ENCODE measurements around the gene RBM33. TPM values are rescaled to one million over a fixed set of nuclear protein-coding genes. Genes with fewer than 3 reads are reported as not detected.
A peak's percentile ranks its signal among the peaks of the same experiment; 100 is the strongest.

The RBM33 gene
- total RNA-seq, 2 donors from 2014 or later = 135 to 178 TPM

GRCh38 chr7:155802291-155802690 is 157.8 kb downstream of the RBM33 start:
- no peak overlapping the region for H3K27ac Mint-ChIP-seq
- peaks cover 2% of the 10 kb centered on the region for H3K36me3 Mint-ChIP-seq (ENCODE audit: low read depth)
- DNase-seq = no peak
- no peak for ATAC-seq
- no peak overlapping the region for H3K4me3 Mint-ChIP-seq
- peaks cover 4% of the 10 kb centered on the region for H3K4me1 Mint-ChIP-seq
- no peaks in the 10 kb centered on the region for H3K9me3 ChIP-seq (ENCODE audit: control insufficient read depth, low read length, poor library complexity, severe bottlenecking)
- peaks cover 60% of the 10 kb centered on the region for H3K27me3 Mint-ChIP-seq

- H3K9me3 ChIP-seq (ENCODE audit: control insufficient read depth, low read length, poor library complexity, severe bottlenecking) = no peaks in the 10 kb centered on the region
- Mint-ChIP-seq H3K36me3 (ENCODE audit: low read depth) (peaks cover 2% of the 10 kb centered on the region), H3K4me3 (peak overlapping the region; percentile 76), H3K27ac (no peak overlapping the region), H3K4me1 (peaks cover 4% of the 10 kb centered on the region), H3K27me3 (peaks cover 65% of the 10 kb centered on the region)
- no peak for DNase-seq
- ATAC-seq = no peak
These were observed 158.5 kb downstream of the RBM33 start for GRCh38 chr7:155802906-155803417.

GRCh38 chr7:155803418-155804376 is 159.2 kb downstream of the RBM33 start:
- Mint-ChIP-seq H3K36me3 (ENCODE audit: low read depth) (no peaks in the 10 kb centered on the region), H3K27me3 (peaks cover 58% of the 10 kb centered on the region), H3K4me3 (peak overlapping the region; percentile 76), H3K4me1 (peaks cover 4% of the 10 kb centered on the region), H3K27ac (no peak overlapping the region)
- no peak for DNase-seq
- H3K9me3 ChIP-seq (ENCODE audit: control insufficient read depth, low read length, poor library complexity, severe bottlenecking) = no peaks in the 10 kb centered on the region
- ATAC-seq = no peak

GRCh38 chr7:155804431-155804831 is 160.0 kb downstream of the RBM33 start:
- H3K27me3 Mint-ChIP-seq = peaks cover 55% of the 10 kb centered on the region
- no peaks in the 10 kb centered on the region for H3K36me3 Mint-ChIP-seq (ENCODE audit: low read depth)
- peaks cover 6% of the 10 kb centered on the region for H3K4me1 Mint-ChIP-seq
- ATAC-seq (no peak), DNase-seq (no peak)
- H3K9me3 ChIP-seq (ENCODE audit: control insufficient read depth, low read length, poor library complexity, severe bottlenecking) = no peaks in the 10 kb centered on the region
- no peak overlapping the region for H3K27ac Mint-ChIP-seq
- H3K4me3 Mint-ChIP-seq = peak overlapping the region; percentile 53

- DNase-seq (peak in 1 of 3 donors; percentile 29), ATAC-seq (peak; percentile 72)
- H3K9me3 ChIP-seq (ENCODE audit: control insufficient read depth, low read length, poor library complexity, severe bottlenecking) = no peaks in the 10 kb centered on the region
- H3K4me1 Mint-ChIP-seq = peaks cover 6% of the 10 kb centered on the region
- no peak overlapping the region for H3K27ac Mint-ChIP-seq
- peak overlapping the region; percentile 75 for H3K4me3 Mint-ChIP-seq
- H3K36me3 Mint-ChIP-seq (ENCODE audit: low read depth) = no peaks in the 10 kb centered on the region
- peaks cover 48% of the 10 kb centered on the region for H3K27me3 Mint-ChIP-seq
These were observed 160.7 kb downstream of the RBM33 start for GRCh38 chr7:155804897-155805825.

- peaks cover 6% of the 10 kb centered on the region for H3K4me1 Mint-ChIP-seq
- peak overlapping the region; percentile 59 for H3K4me3 Mint-ChIP-seq
- no peak for DNase-seq
- ATAC-seq = no peak
- no peak overlapping the region for H3K27ac Mint-ChIP-seq
- no peaks in the 10 kb centered on the region for H3K9me3 ChIP-seq (ENCODE audit: control insufficient read depth, low read length, poor library complexity, severe bottlenecking)
- peaks cover 47% of the 10 kb centered on the region for H3K27me3 Mint-ChIP-seq
- H3K36me3 Mint-ChIP-seq (ENCODE audit: low read depth) = no peaks in the 10 kb centered on the region
These were observed 161.3 kb downstream of the RBM33 start for GRCh38 chr7:155805826-155806095.

- no peak for ATAC-seq
- H3K9me3 ChIP-seq (ENCODE audit: control insufficient read depth, low read length, poor library complexity, severe bottlenecking) = no peaks in the 10 kb centered on the region
- DNase-seq = no peak
- H3K36me3 Mint-ChIP-seq (ENCODE audit: low read depth) = no peaks in the 10 kb centered on the region
- H3K27ac Mint-ChIP-seq = no peak overlapping the region
- peak overlapping the region; percentile 59 for H3K4me3 Mint-ChIP-seq
- H3K4me1 Mint-ChIP-seq = peaks cover 8% of the 10 kb centered on the region
- peaks cover 47% of the 10 kb centered on the region for H3K27me3 Mint-ChIP-seq
These were observed 161.8 kb downstream of the RBM33 start for GRCh38 chr7:155806096-155806871.

GRCh38 chr7:155807065-155807671 is 162.7 kb downstream of the RBM33 start:
- H3K4me3 Mint-ChIP-seq = no peak overlapping the region
- no peak for DNase-seq

GRCh38 chr7:155807789-155808548 is 163.5 kb downstream of the RBM33 start:
- H3K27me3 Mint-ChIP-seq = peaks cover 56% of the 10 kb centered on the region
- H3K4me1 Mint-ChIP-seq = peaks cover 15% of the 10 kb centered on the region
- ATAC-seq = no peak
- H3K27ac Mint-ChIP-seq = no peak overlapping the region
- peaks cover 3% of the 10 kb centered on the region for H3K36me3 Mint-ChIP-seq (ENCODE audit: low read depth)
- no peak for DNase-seq
- H3K9me3 ChIP-seq (ENCODE audit: control insufficient read depth, low read length, poor library complexity, severe bottlenecking) = no peaks in the 10 kb centered on the region
- no peak overlapping the region for H3K4me3 Mint-ChIP-seq

More at GRCh38 chr7:155807065-155807671, 162.7 kb downstream of the RBM33 start:
- no peaks in the 10 kb centered on the region for H3K9me3 ChIP-seq (ENCODE audit: control insufficient read depth, low read length, poor library complexity, severe bottlenecking)
- peaks cover 14% of the 10 kb centered on the region for H3K4me1 Mint-ChIP-seq
- H3K27ac Mint-ChIP-seq = no peak overlapping the region
- ATAC-seq = no peak
- H3K27me3 Mint-ChIP-seq = peaks cover 52% of the 10 kb centered on the region
- peaks cover 2% of the 10 kb centered on the region for H3K36me3 Mint-ChIP-seq (ENCODE audit: low read depth)

- Mint-ChIP-seq H3K4me1 (peaks cover 16% of the 10 kb centered on the region), H3K36me3 (ENCODE audit: low read depth) (peaks cover 3% of the 10 kb centered on the region), H3K27ac (no peak overlapping the region), H3K4me3 (peak overlapping the region; percentile 43), H3K27me3 (peaks cover 58% of the 10 kb centered on the region)
- no peak for DNase-seq
- no peak for ATAC-seq
- H3K9me3 ChIP-seq (ENCODE audit: control insufficient read depth, low read length, poor library complexity, severe bottlenecking) = no peaks in the 10 kb centered on the region
These were observed 164.3 kb downstream of the RBM33 start for GRCh38 chr7:155808549-155809331.

GRCh38 chr7:155809332-155809946 is 165.0 kb downstream of the RBM33 start:
- Mint-ChIP-seq H3K27ac (no peak overlapping the region), H3K4me3 (peak overlapping the region; percentile 43), H3K4me1 (peaks cover 16% of the 10 kb centered on the region), H3K27me3 (peaks cover 63% of the 10 kb centered on the region), H3K36me3 (ENCODE audit: low read depth) (peaks cover 3% of the 10 kb centered on the region)
- H3K9me3 ChIP-seq (ENCODE audit: control insufficient read depth, low read length, poor library complexity, severe bottlenecking) = no peaks in the 10 kb centered on the region
- ATAC-seq (no peak), DNase-seq (no peak)

Data from T-helper 17 cell (primary cell).